ENCODE results near the gene PPP1R14C. TPM values are rescaled to one million over a fixed set of nuclear protein-coding genes. Genes with fewer than 3 reads are reported as not detected.

PPP1R14C gene
- total RNA-seq, 4 donors from 2014 or later, result 2.1 to 2.9 TPM; not detected in 2

- TF ChIP-seq CTCF (IDR thresholded peaks at IDR 0.05), result no peak
- no peak for TF ChIP-seq POLR2A (IDR thresholded peaks at IDR 0.05)
- Histone ChIP-seq H3K4me1 (no peaks in the 10 kb centered on the region), H3K27me3 (no peaks in the 10 kb centered on the region), H3K27ac (no peak overlapping the region), H3K4me3 (no peak overlapping the region), H3K9me3 (no peaks in the 10 kb centered on the region), H3K36me3 (no peaks in the 10 kb centered on the region)
- DNase-seq, result no peak
- intact Hi-C loops (cut with DNase I; ENCODE audit: low total_unique reads), result no loop called here
Observed at GRCh38 chr6:150189122-150189521, 46.3 kb downstream of the PPP1R14C start.

DNA sequence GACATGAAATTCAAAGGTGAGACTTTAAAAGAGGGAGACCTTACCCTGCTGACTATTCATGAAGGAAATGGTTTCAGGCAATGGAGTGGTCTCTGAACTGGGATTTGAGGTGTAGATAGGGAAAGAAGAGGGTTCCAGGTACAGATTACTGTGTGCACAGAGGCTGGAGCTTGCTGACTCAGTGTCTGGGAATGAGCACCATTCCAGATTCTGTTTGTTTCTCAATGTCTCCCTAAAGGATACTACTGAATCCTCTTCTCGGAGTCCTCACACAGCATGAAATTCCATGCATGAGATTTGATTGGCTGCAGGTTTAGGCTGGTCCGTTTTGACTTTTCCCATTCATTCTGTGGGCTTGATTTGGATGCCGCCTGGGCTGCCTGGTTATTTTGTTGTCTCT is 49.0 kb downstream of the PPP1R14C start:
- intact Hi-C loops (cut with DNase I; ENCODE audit: low total_unique reads), result no loop called here
- no peak overlapping the region for H3K27ac ChIP-seq
- no peaks in the 10 kb centered on the region for H3K36me3 ChIP-seq
- DNase-seq, result no peak
- no peaks in the 10 kb centered on the region for H3K9me3 ChIP-seq
- TF ChIP-seq POLR2A (IDR thresholded peaks at IDR 0.05) (no peak), CTCF (IDR thresholded peaks at IDR 0.05) (no peak)
- no peak overlapping the region for H3K4me3 ChIP-seq
- no peaks in the 10 kb centered on the region for H3K4me1 ChIP-seq
- H3K27me3 ChIP-seq, result no peaks in the 10 kb centered on the region

DNA sequence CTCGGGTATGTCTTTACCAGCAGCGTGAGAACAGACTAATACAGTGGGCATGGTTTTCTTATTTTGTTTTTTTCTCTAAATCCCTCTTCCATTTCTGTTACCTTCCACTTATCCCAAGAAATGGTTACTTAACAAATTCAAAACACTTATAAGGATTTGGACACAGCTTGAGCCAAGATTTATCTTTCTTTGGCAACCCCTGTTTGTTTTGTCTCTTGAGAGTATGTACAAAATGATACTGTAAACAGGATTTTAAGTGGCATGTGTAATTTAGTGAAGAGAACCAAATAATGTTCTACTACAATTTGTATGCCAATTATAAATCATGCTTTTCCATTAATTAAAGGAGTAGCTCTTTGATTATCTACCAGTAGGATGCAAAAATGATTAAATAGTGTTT is 51.4 kb downstream of the PPP1R14C start:
- Histone ChIP-seq H3K9me3 (no peaks in the 10 kb centered on the region), H3K4me1 (no peaks in the 10 kb centered on the region), H3K4me3 (no peak overlapping the region), H3K27ac (no peak overlapping the region), H3K36me3 (no peaks in the 10 kb centered on the region), H3K27me3 (no peaks in the 10 kb centered on the region)
- intact Hi-C loops (cut with DNase I; ENCODE audit: low total_unique reads), result no loop called here
- TF ChIP-seq CTCF (IDR thresholded peaks at IDR 0.05) (no peak), POLR2A (IDR thresholded peaks at IDR 0.05) (no peak)
- no peak for DNase-seq

GRCh38 chr6:150195996-150196417 is 53.2 kb downstream of the PPP1R14C start:
- Histone ChIP-seq H3K9me3 (no peaks in the 10 kb centered on the region), H3K4me3 (no peak overlapping the region), H3K36me3 (no peaks in the 10 kb centered on the region), H3K4me1 (no peaks in the 10 kb centered on the region), H3K27ac (no peak overlapping the region), H3K27me3 (no peaks in the 10 kb centered on the region)
- intact Hi-C loops (cut with DNase I; ENCODE audit: low total_unique reads), result no loop called here
- TF ChIP-seq POLR2A (IDR thresholded peaks at IDR 0.05), result no peak
- no peak for TF ChIP-seq CTCF (IDR thresholded peaks at IDR 0.05)
- no peak for DNase-seq

GRCh38 chr6:150196942-150197745 is 54.3 kb downstream of the PPP1R14C start:
- no peaks in the 10 kb centered on the region for H3K27me3 ChIP-seq
- no peak overlapping the region for H3K4me3 ChIP-seq
- H3K4me1 ChIP-seq, result no peaks in the 10 kb centered on the region
- no peak overlapping the region for H3K27ac ChIP-seq
- TF ChIP-seq POLR2A (IDR thresholded peaks at IDR 0.05) (no peak), CTCF (IDR thresholded peaks at IDR 0.05) (no peak)
- H3K36me3 ChIP-seq, result no peaks in the 10 kb centered on the region
- no peak for DNase-seq
- H3K9me3 ChIP-seq, result no peaks in the 10 kb centered on the region
- intact Hi-C loops (cut with DNase I; ENCODE audit: low total_unique reads), result no loop called here

Measured in uterus (tissue), 4 donors.